NCI-H1105 treated with DMSO at 0.1 percent for 48 hours (cell line): Measurements from ENCODE around the gene CYP46A1.

Experiments used
- DNase-seq: peaks from one replicate; lab custom pipeline; 2025; lab: John Stamatoyannopoulos, UW

CYP46A1 gene

GRCh38 chr14:99715266-99716000 is 31.3 kb downstream of the CYP46A1 start:
- DNase-seq, result no peak

- no peak for DNase-seq
Observed at GRCh38 chr14:99716091-99716849, 32.2 kb downstream of the CYP46A1 start.

- DNase-seq, result no peak
Observed at GRCh38 chr14:99716850-99717681, 33.0 kb downstream of the CYP46A1 start.

GRCh38 chr14:99717682-99718013 is 33.5 kb downstream of the CYP46A1 start:
- no peak for DNase-seq

- DNase-seq, result no peak
Observed at GRCh38 chr14:99718031-99718810, 34.1 kb downstream of the CYP46A1 start.

GRCh38 chr14:99718811-99719192 is 34.7 kb downstream of the CYP46A1 start:
- no peak for DNase-seq

GRCh38 chr14:99720941-99721791 is 37.1 kb downstream of the CYP46A1 start:
- DNase-seq, result no peak

GRCh38 chr14:99721792-99722516 is 37.9 kb downstream of the CYP46A1 start:
- DNase-seq, result no peak

- no peak for DNase-seq
Observed at GRCh38 chr14:99722741-99723140, 38.6 kb downstream of the CYP46A1 start.

GRCh38 chr14:99724196-99724891 is 40.2 kb downstream of the CYP46A1 start:
- DNase-seq, result no peak

- no peak for DNase-seq
Observed at GRCh38 chr14:99724939-99725773, 41.1 kb downstream of the CYP46A1 start.

- no peak for DNase-seq
Observed at GRCh38 chr14:99725774-99726537, 41.9 kb downstream of the CYP46A1 start.

- no peak for DNase-seq
Observed at GRCh38 chr14:99726538-99727095, 42.5 kb downstream of the CYP46A1 start.

GRCh38 chr14:99727096-99727870 is 43.2 kb downstream of the CYP46A1 start:
- no peak for DNase-seq

GRCh38 chr14:99728231-99728920 is 44.3 kb downstream of the CYP46A1 start:
- no peak for DNase-seq

- DNase-seq, result no peak
Observed at GRCh38 chr14:99728981-99729451, 44.9 kb downstream of the CYP46A1 start.
